Testis (tissue), 2 donors: ENCODE results near the gene EYS.

Experiments
- POLR2A ChIP-seq: fragments of 450-650 bp; IDR thresholded peaks from one replicate; pipeline ENCODE4 v1.6.1; 2017; ENCODE audit warnings: antibody characterized with exemption, mild to moderate bottlenecking, moderate library complexity
- TF ChIP-seq, protein P1 (sequence below), 3 experiments: fragments of 450-650 bp in 2 of 3; fragments of 200-600 bp in 1 of 3; sonication (generic) in 1 of 3; IDR thresholded peaks; one replicate each; pipeline ENCODE4 v1.5.1; 2016 to 2019; ENCODE audit warnings: antibody characterized with exemption in 3 of 3, mild to moderate bottlenecking in 2 of 3, moderate library complexity in 1 of 3

DNA sequence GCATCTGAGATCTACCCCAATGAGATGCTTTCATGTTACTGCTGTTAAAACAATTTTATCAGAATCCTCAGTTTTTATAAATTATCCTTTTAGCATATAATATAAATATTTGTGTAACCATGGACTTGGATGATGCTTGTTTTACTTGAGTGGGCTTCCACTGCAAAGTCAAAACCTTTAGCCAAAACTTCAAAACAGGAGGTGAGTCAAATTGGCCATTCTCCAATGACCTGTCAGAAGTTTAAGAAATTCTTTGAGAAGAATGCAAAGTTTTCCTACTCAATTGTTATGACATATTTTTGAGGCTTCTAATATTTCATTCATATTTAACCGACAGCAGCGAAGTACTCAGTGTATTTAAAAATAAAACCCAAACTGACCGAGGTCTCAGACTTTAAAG is 507.9 kb downstream of the EYS start:
- TF ChIP-seq, protein P1, sequence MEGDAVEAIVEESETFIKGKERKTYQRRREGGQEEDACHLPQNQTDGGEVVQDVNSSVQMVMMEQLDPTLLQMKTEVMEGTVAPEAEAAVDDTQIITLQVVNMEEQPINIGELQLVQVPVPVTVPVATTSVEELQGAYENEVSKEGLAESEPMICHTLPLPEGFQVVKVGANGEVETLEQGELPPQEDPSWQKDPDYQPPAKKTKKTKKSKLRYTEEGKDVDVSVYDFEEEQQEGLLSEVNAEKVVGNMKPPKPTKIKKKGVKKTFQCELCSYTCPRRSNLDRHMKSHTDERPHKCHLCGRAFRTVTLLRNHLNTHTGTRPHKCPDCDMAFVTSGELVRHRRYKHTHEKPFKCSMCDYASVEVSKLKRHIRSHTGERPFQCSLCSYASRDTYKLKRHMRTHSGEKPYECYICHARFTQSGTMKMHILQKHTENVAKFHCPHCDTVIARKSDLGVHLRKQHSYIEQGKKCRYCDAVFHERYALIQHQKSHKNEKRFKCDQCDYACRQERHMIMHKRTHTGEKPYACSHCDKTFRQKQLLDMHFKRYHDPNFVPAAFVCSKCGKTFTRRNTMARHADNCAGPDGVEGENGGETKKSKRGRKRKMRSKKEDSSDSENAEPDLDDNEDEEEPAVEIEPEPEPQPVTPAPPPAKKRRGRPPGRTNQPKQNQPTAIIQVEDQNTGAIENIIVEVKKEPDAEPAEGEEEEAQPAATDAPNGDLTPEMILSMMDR (IDR thresholded peaks at IDR 0.05): no peak
- TF ChIP-seq POLR2A: no peak
